ENCODE measurements around the gene LPCAT1. TPM values are rescaled to one million over a fixed set of nuclear protein-coding genes. Genes with fewer than 3 reads are reported as not detected.
"Not testable (repeated sequence)": the region's sequence is repeated elsewhere in the genome, so short reads cannot be mapped to it uniquely, and the experiment has no call there.

LPCAT1 gene
- total RNA-seq, 1 experiment from 2014 or later, result 58.5 TPM

- DNase-seq (ENCODE audit: low read depth), result no peak
These were observed 93.5 kb downstream of the LPCAT1 start for GRCh38 chr5:1430121-1430795.

DNA sequence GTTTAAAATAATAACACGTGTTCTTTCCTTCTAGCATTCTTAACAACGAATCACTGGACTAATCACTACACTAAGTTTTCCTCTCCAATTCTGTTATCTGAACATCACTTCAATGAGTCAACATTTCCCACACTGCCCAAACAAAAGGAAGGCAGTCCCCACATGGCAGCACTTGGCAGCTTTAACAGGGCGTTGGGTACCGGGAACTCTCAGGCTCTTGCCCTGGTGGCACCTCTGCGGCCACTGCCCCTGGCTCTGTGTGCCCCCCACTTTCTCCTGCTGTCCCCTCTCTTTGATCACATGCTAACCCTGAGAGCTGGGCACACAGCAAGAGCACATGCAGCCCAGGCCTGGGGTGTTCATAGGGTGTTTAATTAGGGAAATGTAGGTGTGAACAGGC is 94.3 kb downstream of the LPCAT1 start:
- peak; percentile 46 for DNase-seq (ENCODE audit: low read depth)

DNA sequence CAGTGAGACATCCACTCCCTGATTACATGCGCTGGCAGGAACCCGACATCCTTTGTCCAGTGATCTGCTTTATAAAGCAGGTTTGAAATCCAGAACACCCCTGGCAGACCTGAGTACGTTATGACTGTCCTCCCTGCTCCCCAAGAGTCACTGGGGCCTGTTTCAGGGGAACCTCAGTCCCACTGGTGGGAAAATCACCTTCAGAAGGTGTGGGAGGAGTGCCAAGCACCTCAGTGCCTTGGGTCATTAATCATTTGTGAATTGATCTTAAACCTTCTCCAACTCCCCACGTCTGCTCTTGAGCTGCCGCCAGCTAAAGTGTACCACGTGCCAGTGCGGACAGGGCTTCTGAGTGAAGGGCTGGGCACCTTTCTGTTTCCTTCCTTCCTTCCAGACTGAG is 94.7 kb downstream of the LPCAT1 start:
- no peak for DNase-seq (ENCODE audit: low read depth)

DNA sequence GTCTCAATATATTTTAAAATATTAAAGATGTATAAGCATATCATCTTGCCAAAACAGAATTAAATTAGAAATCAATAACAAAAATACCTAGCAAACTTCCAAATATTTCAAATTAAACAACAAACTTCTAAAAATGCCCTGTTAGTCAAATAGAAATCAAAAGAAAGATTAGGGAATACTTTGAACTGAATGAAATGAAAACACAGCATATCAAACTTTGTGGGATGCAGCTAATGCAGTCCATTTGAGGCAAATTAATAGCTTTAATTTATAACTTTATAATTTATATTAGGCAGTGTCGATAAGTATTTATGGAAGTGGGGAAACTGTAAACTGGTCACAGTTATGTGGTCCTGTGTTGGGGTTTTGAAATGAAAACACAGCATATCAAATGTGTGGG is 95.7 kb downstream of the LPCAT1 start:
- DNase-seq (ENCODE audit: low read depth), result no peak

DNA sequence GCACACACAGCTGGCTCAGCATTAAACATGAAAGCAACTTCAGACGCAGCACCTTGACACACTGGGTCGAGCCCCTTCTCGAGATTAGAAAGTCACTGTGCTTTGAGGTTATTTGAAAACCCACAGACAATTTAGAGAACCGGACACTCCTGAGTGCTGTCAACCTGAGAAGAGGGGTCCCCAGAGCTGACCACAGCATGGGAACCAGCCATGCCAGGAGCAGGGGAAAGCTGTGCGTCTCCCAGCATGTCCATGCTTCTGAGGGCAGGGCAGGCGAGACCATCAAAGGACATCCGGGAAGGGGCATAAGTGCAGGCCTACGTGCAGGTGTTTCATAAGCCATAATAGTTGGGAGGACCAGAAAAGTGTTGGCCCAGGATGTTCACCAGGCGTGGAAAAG is 99.0 kb downstream of the LPCAT1 start:
- no peak for DNase-seq (ENCODE audit: low read depth)

DNA sequence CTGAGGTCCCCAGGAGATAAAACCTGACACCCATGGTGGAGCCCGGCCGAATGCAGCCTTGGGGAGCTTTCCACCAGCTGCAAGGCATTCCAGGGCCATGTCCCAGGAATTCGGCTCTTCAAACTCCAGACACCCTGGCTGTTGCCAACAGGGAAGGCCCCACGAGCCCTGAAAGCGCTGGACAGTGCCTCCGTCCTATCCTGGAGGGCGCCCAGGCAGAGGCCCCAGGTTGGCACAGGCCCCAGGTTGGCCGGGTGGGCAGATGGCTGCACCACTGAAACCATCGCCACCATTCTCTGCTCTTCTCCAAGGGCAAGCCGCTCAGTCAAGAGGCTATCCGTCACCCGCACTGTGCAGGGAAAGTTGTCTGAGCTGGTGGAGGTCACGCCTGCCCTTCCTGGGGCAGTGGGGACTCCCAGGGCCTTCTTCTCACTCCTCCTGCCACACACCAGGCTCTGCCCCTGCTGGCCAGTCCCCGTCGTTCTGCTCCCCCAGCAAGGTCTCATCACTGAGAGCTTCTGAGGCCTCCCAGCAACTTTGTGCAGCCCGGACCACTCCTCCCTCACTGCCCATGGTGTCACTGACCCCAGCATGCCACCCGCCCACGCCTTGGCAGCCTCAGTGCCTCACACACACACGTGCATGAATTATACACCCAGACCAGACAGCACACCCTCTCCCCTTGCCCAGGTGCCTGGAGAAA is 99.7 kb downstream of the LPCAT1 start:
- no peak for DNase-seq (ENCODE audit: low read depth)

- DNase-seq (ENCODE audit: low read depth), result not testable (repeated sequence)
These were observed 101.2 kb downstream of the LPCAT1 start for GRCh38 chr5:1422522-1422921.

DNA sequence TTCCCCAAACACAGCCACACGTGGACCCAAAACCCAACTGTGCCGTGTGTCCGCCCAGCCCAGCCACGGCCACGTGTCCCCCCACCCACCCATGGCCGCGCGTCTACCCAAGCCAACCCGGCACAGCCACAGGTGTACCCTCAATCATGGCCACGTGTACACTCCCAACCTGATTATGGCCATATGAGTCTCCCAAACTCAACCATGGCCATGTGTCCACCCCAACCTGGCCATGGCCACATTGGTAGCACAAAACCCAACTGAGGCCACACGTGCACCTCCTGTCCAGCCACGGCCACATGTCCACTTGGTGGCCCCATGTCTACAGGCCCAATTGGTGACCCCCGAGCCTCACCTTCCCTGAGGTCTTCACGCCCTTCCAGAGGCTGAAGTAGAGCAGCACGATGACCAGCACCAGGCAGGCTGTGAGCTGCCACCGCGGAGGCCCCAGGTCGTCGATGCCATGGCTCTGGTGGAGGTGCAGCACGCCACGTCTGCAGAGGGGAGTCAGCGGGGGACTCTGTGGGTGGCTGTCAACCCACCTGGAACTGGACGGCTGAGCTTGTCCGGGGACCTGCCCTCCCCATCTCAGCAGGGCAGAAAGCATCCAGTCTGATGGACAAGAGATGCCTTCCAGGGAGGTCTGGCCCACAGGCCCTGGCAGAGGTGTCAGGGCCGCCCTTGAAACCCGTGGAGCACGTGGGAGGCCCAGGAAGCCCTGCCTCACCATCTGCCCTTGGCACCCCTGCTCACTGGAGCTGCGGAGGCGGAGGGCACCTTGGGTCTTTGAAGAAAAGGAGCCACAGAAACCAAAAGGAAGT is 102.0 kb downstream of the LPCAT1 start:
- no peak for DNase-seq (ENCODE audit: low read depth)

DNA sequence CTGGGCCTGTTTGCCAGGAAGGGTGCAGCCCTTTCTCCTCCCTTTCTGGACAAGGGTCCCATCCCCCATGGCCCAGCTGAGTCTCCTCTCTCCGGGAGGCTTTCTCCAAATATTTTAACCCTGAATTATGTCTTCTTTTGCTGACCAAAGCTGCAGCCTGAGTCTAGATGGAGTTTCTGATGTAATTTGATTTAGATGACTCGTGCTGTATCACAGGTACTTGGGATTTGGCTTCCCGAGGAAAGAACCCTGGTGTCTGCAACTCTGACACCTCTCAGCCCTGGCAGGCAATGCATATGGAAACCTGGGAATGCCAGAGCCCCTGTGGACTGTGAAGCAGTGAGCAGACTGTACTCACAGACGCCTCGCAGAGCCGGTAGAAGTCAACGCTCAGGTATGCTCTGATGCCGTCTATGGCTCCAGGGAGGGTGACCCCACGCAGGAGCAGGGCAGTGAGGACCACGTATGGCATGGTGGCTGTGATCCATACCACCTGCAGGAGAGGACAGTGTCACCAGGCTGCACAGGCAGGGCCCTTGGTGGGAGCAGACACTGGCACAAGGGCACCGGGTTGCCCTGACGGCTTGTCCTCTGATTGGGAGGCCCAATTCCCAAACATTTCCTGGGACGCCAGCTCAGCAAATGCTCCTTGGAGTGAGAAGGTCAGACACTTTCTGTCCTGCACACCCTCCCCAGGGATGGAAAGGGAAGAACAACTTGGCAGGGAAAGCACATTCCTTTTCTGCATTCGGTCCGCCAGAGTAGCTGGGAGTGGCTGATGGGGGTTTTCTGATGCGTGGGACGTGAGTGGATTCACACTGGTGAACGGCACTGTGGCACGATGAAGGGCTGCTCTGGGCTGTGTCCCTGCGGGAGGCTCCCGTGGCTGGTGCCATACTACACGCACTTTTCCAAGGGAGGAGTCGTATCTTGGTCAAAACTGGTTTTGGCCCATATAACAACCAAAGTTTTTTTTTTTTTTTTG is 103.3 kb downstream of the LPCAT1 start:
- no peak for DNase-seq (ENCODE audit: low read depth)

DNA sequence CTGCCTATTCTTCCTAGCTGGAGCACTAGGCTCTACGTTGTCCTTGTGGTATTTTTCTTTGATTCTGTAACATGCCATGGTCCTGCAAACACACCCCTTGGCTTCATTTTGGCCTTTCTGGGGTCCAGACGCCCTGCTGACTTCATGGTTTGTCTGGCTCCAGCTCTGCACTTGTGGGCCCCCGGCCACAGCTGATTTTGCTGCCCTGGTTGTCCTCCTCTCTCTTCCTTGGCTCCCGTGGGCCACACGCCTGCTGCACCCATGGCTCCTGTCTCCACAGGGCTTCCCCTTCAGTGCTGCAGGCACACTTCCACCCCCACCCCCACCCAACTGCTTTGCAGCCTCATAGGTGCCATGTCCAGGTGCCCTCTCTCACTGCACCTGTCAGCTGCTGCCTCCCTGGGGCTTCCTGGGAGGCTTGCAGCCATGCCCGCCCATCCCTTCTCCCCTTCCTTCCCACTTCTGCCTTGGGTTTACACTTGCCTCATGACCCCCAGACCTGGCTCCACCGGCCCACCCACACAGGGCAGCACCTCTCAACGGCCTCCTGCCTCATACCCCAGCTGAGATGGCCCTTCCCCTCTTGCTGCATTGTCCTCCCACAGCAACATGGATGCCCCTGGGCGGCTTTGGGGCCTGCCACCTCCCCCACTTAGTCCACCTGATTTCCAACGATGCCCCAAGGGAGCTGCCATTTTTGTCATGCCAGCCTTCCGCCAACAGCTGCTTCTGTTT is 104.1 kb downstream of the LPCAT1 start:
- no peak for DNase-seq (ENCODE audit: low read depth)

DNA sequence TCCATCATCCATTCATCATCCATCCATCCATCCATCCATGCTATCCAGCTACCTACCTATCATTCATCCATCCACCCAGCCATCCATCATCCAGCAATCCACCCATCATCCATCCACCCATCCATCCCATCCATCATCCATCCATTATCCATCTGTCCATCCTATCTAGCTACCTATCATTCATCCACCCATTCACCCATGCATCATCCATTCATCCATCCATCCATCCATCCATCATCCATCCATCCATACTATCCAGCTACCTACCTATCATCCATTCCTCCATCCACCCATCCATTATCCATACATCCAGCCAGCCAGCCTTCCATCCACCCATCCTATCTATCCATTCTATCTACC is 104.9 kb downstream of the LPCAT1 start:
- DNase-seq (ENCODE audit: low read depth), result no peak

DNA sequence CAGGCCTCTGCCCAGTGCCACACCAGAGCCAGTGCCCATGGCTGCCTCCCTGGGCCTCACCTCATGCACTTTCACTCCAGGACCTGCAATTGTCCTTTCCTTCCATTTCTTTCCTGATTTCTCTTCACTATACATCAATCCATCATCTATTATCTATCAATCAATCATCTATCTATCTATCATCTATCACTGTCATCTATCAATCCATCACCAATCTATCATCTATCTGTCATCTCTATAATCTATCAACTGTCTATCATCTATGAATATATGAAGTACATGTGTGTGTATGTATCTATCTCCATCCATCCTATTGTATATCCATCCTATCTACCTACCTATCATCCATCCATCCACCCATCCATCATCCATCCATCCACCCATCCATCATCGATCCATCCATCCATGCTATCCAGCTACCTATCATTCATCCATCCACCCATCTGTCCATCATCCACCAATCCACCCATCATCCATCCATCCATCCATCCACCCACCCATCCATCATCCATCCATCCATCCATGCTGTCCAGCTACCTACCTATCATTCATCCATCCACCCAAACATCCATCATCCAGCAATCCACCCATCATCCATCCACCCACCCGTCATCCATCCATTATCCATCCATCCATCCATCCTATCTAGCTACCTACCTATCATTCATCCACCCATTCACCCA is 105.4 kb downstream of the LPCAT1 start:
- no peak for DNase-seq (ENCODE audit: low read depth)

DNA sequence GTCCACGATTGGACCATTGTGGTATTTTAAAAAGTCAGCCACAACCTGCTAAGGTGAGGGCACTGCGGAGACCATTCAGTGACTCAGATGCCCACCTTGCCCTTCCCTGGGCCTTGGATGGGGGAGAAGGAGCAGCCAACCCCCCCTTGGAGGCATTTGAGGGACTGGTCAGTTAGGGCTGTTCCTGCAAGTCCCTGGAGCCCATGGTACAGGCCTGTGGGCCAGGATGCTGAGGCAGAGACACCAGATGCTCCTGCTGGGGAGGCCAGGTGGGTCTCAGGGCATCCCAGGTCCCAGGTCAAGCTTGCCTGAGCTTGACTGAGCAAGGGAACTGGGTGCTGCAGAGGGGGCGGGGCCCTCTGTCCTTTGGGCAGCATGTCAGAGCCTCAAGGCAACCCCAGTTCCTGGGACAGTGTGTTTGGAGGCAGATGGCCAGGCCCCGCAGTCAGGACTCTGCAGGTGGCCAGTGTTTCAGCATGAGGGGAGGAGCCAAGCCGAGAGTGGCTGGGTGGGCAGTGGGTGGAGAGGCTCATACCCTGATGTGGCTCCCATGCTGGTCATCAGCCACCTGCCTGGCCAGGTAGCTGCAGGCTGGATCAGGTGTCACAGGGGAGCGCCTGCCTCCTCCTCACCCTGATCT is 106.1 kb downstream of the LPCAT1 start:
- no peak for DNase-seq (ENCODE audit: low read depth)

- no peak for DNase-seq (ENCODE audit: low read depth)
These were observed 106.8 kb downstream of the LPCAT1 start for GRCh38 chr5:1416856-1417469.

DNA sequence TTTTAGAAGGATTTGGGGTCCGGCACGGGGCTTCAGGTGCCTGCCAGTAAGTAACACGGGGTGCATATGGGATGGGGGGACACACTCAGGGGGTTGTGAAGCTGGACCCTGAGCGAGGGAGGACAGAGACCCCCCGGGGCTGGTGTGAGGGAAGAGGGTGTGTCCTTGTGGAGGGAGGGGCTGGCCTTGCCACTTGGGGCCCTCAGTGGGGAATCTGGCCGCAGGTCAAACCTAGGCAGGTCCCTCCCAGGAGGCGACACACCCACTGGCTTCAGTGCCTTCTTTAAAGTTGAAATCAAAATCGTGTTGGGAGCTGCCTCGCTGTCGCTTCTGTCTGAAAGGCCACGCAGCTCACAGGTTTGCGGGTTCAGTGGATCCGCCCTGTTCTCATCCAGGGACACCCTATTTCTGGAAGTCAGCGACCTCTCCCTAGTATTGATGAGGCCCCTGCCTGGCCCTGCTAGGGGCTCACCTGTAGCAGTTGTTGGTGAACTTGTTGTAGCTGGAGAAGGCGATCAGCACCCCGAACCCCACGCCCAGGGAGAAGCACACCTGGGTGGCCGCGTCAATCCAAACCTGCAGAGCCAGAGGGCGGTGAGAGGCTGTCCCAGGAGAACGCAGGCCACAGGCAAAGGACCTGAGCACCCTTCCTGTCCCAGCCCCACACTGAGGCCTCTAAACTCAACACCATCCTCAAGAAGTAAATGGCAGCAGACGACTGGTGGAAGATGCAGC is 108.0 kb downstream of the LPCAT1 start:
- DNase-seq (ENCODE audit: low read depth), result no peak

DNA sequence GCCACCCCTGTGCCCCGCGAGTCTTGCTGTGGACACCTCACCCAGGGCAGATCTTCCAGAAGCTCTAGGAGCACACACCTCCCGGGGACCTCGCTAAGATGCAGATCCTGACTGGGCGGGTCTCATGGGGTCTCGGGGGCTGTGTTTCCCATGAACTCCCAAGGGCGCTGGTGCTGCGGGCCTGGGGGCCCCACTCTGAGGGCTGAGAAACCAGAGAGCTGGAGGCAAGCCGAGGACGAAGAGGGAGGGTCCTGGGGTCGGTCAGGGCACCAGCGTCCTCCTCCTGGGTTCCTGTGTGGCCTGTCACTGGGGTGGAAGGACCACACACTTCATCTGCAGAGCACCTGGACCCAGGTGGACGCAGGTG is 108.7 kb downstream of the LPCAT1 start:
- no peak for DNase-seq (ENCODE audit: low read depth)

DNA sequence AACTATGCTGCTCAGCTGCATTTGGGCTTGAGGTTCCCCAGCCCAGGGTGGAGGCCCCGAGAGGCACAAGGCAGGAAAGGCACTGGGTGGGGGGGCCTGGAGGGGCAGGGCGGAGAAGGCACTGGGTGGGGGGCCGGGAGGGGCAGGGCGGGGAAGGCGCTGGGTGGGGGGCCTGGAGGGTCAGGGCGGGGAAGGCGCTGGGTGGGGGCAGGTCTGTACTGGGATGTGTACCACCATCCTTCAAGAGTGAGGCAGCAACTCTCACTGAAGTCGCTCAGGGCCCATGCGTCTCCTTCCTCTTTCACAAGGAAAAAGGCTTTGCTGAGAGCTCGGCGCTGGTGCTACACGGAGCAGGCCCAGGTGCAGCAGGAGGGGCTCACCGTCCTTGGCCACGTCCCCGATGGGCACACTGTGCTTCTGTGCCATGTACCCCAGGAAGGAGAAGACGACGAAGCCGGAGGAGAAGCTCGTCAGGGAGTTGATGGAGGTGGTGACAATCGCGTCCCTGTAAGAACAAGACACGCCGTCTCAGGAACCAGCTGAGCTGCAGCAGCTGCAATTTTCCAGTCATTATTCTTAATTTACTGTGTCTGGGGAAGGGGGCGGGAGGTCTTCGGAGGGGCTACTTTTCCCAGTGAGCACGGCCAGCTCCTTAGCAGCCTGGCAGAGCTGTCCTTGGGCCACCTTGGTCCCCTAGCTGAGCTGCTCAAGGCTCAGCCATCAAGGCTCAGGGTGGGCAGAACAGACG is 109.3 kb downstream of the LPCAT1 start:
- no peak for DNase-seq (ENCODE audit: low read depth)

All from HT1080 (cell line).